Activated CD8-positive, alpha-beta T cell treated with anti-CD3 and anti-CD28 coated beads, Interleukin-2, amount 10 ng/mL, durations not matched to agents 7 days and 5 days (primary cell): ENCODE results near the gene RBM48. TPM values are rescaled to one million over a fixed set of nuclear protein-coding genes. Genes with fewer than 3 reads are reported as not detected.

Experiments
- ATAC-seq: fragments of 150-1000 bp; cut with Tn5 transposase; one replicate; pipeline ENCODE4 v1.10.0; 2021; ENCODE audit warnings: moderate library complexity
- CTCF ChIA-PET: fragments of 350-600 bp; sonication (Branson Sonifier 250); formaldehyde crosslinking; loops from one replicate; lab custom pipeline; 2021; ENCODE audit warnings: antibody characterized with exemption; lab: Charles Lee
- POLR2A ChIA-PET: fragments of 350-600 bp; sonication (Branson Sonifier 250); formaldehyde crosslinking; loops from one replicate; lab custom pipeline; 2021; ENCODE audit warnings: antibody characterized with exemption; lab: Charles Lee
- DNase-seq: peaks from one replicate; pipeline ENCODE4 v3.0.0-alpha.2; 2020
- H3K27ac Mint-ChIP-seq: one replicate; pipeline ENCODE4 v1.8.0; 2021; ENCODE audit warnings: mild to moderate bottlenecking, mixed read lengths
- H3K27me3 Mint-ChIP-seq: one replicate; pipeline ENCODE4 v1.8.0; 2021; ENCODE audit warnings: low read depth, mixed read lengths
- H3K36me3 Mint-ChIP-seq: one replicate; pipeline ENCODE4 v1.8.0; 2021; ENCODE audit warnings: low read depth, mixed read lengths
- H3K4me1 Mint-ChIP-seq: one replicate; pipeline ENCODE4 v1.8.0; 2021; ENCODE audit warnings: low read depth, mixed read lengths
- H3K4me3 Mint-ChIP-seq: one replicate; pipeline ENCODE4 v1.8.0; 2021; ENCODE audit warnings: mild to moderate bottlenecking, mixed read lengths
- H3K9me3 Mint-ChIP-seq: one replicate; pipeline ENCODE4 v1.8.0; 2022; ENCODE audit warnings: mixed read lengths; ENCODE audit not compliant: insufficient read depth
- total RNA-seq, 2 experiments: library from RNA; stranded (reverse); gene quantifications; one replicate each; pipeline ENCODE4 v1.2.3, GENCODE V29; 2021

The RBM48 gene
- total RNA-seq, 2 experiments from 2014 or later: 14.5 to 15.4 TPM

GRCh38 chr7:92546856-92547497 lies 18.4 kb downstream of the RBM48 start:
- Mint-ChIP-seq H3K27ac (no peak overlapping the region), H3K36me3 (no peaks in the 10 kb centered on the region), H3K27me3 (no peaks in the 10 kb centered on the region), H3K9me3 (peaks cover 3% of the 10 kb centered on the region), H3K4me1 (no peaks in the 10 kb centered on the region), H3K4me3 (no peak overlapping the region)
- POLR2A ChIA-PET: no interaction called here
- DNase-seq (no peak), ATAC-seq (no peak)
- CTCF ChIA-PET: no interaction called here

GRCh38 chr7:92547579-92547978 lies 19.0 kb downstream of the RBM48 start:
- ChIA-PET POLR2A (no interaction called here), CTCF (no interaction called here)
- H3K4me3 Mint-ChIP-seq: no peak overlapping the region
- no peaks in the 10 kb centered on the region for H3K4me1 Mint-ChIP-seq
- no peaks in the 10 kb centered on the region for H3K27me3 Mint-ChIP-seq
- H3K36me3 Mint-ChIP-seq: no peaks in the 10 kb centered on the region
- ATAC-seq (no peak), DNase-seq (no peak)
- H3K9me3 Mint-ChIP-seq: peaks cover 3% of the 10 kb centered on the region
- H3K27ac Mint-ChIP-seq: no peak overlapping the region

- Mint-ChIP-seq H3K4me1 (no peaks in the 10 kb centered on the region), H3K27me3 (peaks cover 6% of the 10 kb centered on the region), H3K27ac (no peak overlapping the region), H3K9me3 (no peaks in the 10 kb centered on the region), H3K36me3 (no peaks in the 10 kb centered on the region), H3K4me3 (no peak overlapping the region)
- ATAC-seq (no peak), DNase-seq (no peak)
- ChIA-PET POLR2A (no interaction called here), CTCF (interaction anchor here (0.7 to 1.3 kb wide), 2 partner anchors 9 to 14 kb away, joined by 3 to 4 read pairs; no protein-coding TSS in a partner anchor)
These were observed 21.6 kb downstream of the RBM48 start for GRCh38 chr7:92550194-92550593.

- peaks cover 6% of the 10 kb centered on the region for H3K27me3 Mint-ChIP-seq
- no peaks in the 10 kb centered on the region for H3K9me3 Mint-ChIP-seq
- ChIA-PET CTCF (interaction anchor here (0.6 to 1.1 kb wide), 2 partner anchors 11 to 158 kb away, joined by 3 to 4 read pairs; no protein-coding TSS in a partner anchor), POLR2A (interaction anchor here (1.0 kb wide), 1 partner anchor 30 kb away, joined by 3 read pairs; no protein-coding TSS in a partner anchor)
- peaks cover 16% of the 10 kb centered on the region for H3K36me3 Mint-ChIP-seq
- DNase-seq (no peak), ATAC-seq (no peak)
- no peaks in the 10 kb centered on the region for H3K4me1 Mint-ChIP-seq
- no peak overlapping the region for H3K4me3 Mint-ChIP-seq
- no peak overlapping the region for H3K27ac Mint-ChIP-seq
These were observed 28.7 kb downstream of the RBM48 start for GRCh38 chr7:92557249-92557648.

GRCh38 chr7:92557808-92558362 lies 29.3 kb downstream of the RBM48 start:
- Mint-ChIP-seq H3K4me3 (no peak overlapping the region), H3K27ac (no peak overlapping the region), H3K9me3 (no peaks in the 10 kb centered on the region), H3K36me3 (peaks cover 18% of the 10 kb centered on the region), H3K4me1 (no peaks in the 10 kb centered on the region), H3K27me3 (peaks cover 6% of the 10 kb centered on the region)
- ATAC-seq (no peak), DNase-seq (no peak)
- CTCF ChIA-PET: interaction anchor here (0.6 to 1.4 kb wide), 3 partner anchors 7 to 157 kb away, joined by 3 to 4 read pairs (median 3); no protein-coding TSS in a partner anchor
- POLR2A ChIA-PET: interaction anchor here (1.0 kb wide), 1 partner anchor 30 kb away, joined by 3 read pairs; no protein-coding TSS in a partner anchor

- Mint-ChIP-seq H3K9me3 (no peaks in the 10 kb centered on the region), H3K36me3 (peaks cover 38% of the 10 kb centered on the region), H3K4me3 (no peak overlapping the region), H3K27ac (no peak overlapping the region), H3K4me1 (no peaks in the 10 kb centered on the region), H3K27me3 (no peaks in the 10 kb centered on the region)
- ATAC-seq (no peak), DNase-seq (no peak)
- CTCF ChIA-PET: interaction anchor here (0.7 kb wide), 1 partner anchor 16 kb away, joined by 3 read pairs; no protein-coding TSS in a partner anchor
- POLR2A ChIA-PET: no interaction called here
These were observed 32.0 kb downstream of the RBM48 start for GRCh38 chr7:92560602-92561001.

GRCh38 chr7:92563345-92563744 lies 34.8 kb downstream of the RBM48 start:
- no peak overlapping the region for H3K4me3 Mint-ChIP-seq
- CTCF ChIA-PET: interaction anchor here (0.6 to 1.7 kb wide), 4 partner anchors 14 to 462 kb away, joined by 3 to 8 read pairs (median 4); partner anchors contain the start of genes PEX1 and RBM48
- DNase-seq (no peak), ATAC-seq (no peak)
- H3K36me3 Mint-ChIP-seq: peaks cover 44% of the 10 kb centered on the region
- POLR2A ChIA-PET: interaction anchor here (0.7 kb wide), 1 partner anchor 35 kb away, joined by 3 read pairs; the partner anchor contains the start of genes PEX1 and RBM48
- no peaks in the 10 kb centered on the region for H3K4me1 Mint-ChIP-seq
- H3K9me3 Mint-ChIP-seq: no peaks in the 10 kb centered on the region
- H3K27ac Mint-ChIP-seq: no peak overlapping the region
- H3K27me3 Mint-ChIP-seq: no peaks in the 10 kb centered on the region

GRCh38 chr7:92567460-92567859 lies 38.9 kb downstream of the RBM48 start:
- ATAC-seq (no peak), DNase-seq (no peak)
- CTCF ChIA-PET: interaction anchor here (1.1 to 1.4 kb wide), 3 partner anchors 10 to 43 kb away, joined by 3 to 5 read pairs (median 4); partner anchors contain the start of gene RBM48
- no peak overlapping the region for H3K27ac Mint-ChIP-seq
- H3K27me3 Mint-ChIP-seq: no peaks in the 10 kb centered on the region
- no peaks in the 10 kb centered on the region for H3K9me3 Mint-ChIP-seq
- peaks cover 48% of the 10 kb centered on the region for H3K36me3 Mint-ChIP-seq
- H3K4me3 Mint-ChIP-seq: no peak overlapping the region
- POLR2A ChIA-PET: interaction anchor here (0.6 to 2.1 kb wide), 3 partner anchors 23 to 39 kb away, joined by 3 to 7 read pairs (median 3); partner anchors contain the start of genes FAM133B and RBM48
- no peaks in the 10 kb centered on the region for H3K4me1 Mint-ChIP-seq

GRCh38 chr7:92569137-92569536 lies 40.5 kb downstream of the RBM48 start:
- DNase-seq: no peak
- Mint-ChIP-seq H3K27me3 (no peaks in the 10 kb centered on the region), H3K27ac (no peak overlapping the region), H3K4me1 (peaks cover under 1% of the 10 kb centered on the region), H3K36me3 (peaks cover 41% of the 10 kb centered on the region), H3K9me3 (no peaks in the 10 kb centered on the region), H3K4me3 (no peak overlapping the region)
- no peak for ATAC-seq
- ChIA-PET CTCF (no interaction called here), POLR2A (interaction anchor here (2.1 kb wide), 1 partner anchor 40 kb away, joined by 7 read pairs; the partner anchor contains the start of gene RBM48)

- H3K4me3 Mint-ChIP-seq: no peak overlapping the region
- ATAC-seq (no peak), DNase-seq (no peak)
- H3K4me1 Mint-ChIP-seq: peaks cover 3% of the 10 kb centered on the region
- CTCF ChIA-PET: interaction anchor here (0.9 to 1.0 kb wide), 2 partner anchors 14 to 16 kb away, joined by 3 read pairs; partner anchors contain the start of gene FAM133B
- POLR2A ChIA-PET: interaction anchor here (0.9 kb wide), 1 partner anchor 14 kb away, joined by 3 read pairs; the partner anchor contains the start of gene FAM133B
- no peaks in the 10 kb centered on the region for H3K27me3 Mint-ChIP-seq
- peak overlapping the region; percentile 44 for H3K27ac Mint-ChIP-seq
- H3K36me3 Mint-ChIP-seq: peaks cover 46% of the 10 kb centered on the region
- H3K9me3 Mint-ChIP-seq: no peaks in the 10 kb centered on the region
These were observed 47.7 kb downstream of the RBM48 start for GRCh38 chr7:92576296-92576695.

GRCh38 chr7:92582948-92583347 lies 54.4 kb downstream of the RBM48 start:
- ChIA-PET POLR2A (no interaction called here), CTCF (no interaction called here)
- H3K4me3 Mint-ChIP-seq: no peak overlapping the region
- peaks cover 54% of the 10 kb centered on the region for H3K36me3 Mint-ChIP-seq
- no peak for ATAC-seq
- no peak for DNase-seq
- no peaks in the 10 kb centered on the region for H3K27me3 Mint-ChIP-seq
- no peak overlapping the region for H3K27ac Mint-ChIP-seq
- peaks cover 3% of the 10 kb centered on the region for H3K9me3 Mint-ChIP-seq
- peaks cover 37% of the 10 kb centered on the region for H3K4me1 Mint-ChIP-seq
